GM21515 (cell line): ENCODE data around the gene TEX264.

Experiments used
- ATAC-seq: cut with Tn5 transposase; IDR thresholded peaks from one replicate; pipeline ENCODE4 v1.9.1; 2021; ENCODE audit not compliant: unreplicated experiment

Gene TEX264

GRCh38 chr3:51673802-51674654, 3.0 kb downstream of the TEX264 start:
- ATAC-seq: no peak

- ATAC-seq: no peak
Measured at GRCh38 chr3:51675201-51675611, 4.2 kb downstream of the TEX264 start.

DNA sequence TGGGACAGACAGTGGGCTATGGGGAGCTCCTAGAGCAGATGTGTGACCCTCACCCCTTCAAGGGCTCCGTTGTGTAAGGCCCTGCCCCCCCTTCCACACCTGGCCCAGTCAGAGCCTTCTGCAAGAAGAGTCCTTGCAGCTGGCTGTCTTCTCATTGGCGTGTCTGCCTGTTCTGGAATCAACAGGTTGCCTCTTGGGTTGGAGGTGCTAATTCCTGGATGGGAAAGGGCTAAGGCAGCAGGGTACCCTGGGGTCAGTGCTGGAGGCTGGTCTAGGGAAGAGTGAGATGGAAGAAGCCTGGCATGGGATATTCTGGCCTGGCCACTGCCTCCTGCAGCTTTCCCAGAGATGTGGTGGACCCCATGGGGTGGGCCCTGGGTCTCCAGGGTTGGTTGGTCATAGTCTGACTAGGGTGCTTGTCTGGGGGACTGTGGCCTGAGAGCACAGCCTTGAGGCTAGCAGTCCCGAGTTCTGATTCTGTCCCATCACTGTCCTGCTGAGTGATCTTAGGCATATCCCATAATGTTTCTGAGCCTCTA, 5.1 kb downstream of the TEX264 start:
- ATAC-seq: no peak

DNA sequence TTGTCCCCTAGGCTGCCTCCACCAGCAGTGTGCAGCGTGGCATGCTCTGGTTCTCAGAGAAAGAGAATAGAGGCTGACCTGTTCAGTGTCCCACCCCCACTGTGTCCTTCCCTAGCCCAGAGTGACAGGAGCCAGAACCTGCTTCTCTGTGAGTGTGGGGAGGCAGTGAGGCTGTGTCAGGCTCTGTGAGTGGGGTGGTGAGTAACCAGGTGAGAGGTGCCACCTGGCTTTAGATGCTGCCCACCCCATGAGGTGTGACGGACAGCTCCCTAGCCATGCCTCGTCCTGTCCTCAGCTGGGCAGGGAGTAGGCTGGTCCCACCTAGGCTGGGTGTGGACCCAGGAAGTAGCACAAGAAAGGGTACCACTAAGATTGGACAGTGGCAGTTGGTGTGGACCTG, 6.3 kb downstream of the TEX264 start:
- no peak for ATAC-seq

GRCh38 chr3:51678186-51678585, 7.1 kb downstream of the TEX264 start:
- ATAC-seq: no peak

DNA sequence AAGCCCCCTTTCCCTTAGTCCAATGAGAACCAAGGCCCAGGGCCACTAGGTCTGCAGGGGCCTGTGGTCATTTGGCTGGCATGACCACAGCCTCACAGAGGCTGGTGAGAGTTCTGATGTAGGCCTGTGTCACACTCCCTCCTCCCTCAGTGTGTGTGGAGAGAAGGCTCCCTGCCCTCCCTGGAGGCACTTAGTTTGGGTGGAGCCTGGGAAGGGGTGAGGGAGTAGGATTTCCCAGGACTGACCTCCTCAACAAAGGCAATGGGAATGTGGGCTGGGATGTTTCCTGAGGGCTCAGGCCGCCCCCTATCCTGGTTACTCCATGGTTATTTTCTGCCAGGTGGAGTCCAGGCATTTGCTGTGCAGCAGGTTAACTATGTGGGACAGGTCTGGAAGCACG, 7.6 kb downstream of the TEX264 start:
- no peak for ATAC-seq

DNA sequence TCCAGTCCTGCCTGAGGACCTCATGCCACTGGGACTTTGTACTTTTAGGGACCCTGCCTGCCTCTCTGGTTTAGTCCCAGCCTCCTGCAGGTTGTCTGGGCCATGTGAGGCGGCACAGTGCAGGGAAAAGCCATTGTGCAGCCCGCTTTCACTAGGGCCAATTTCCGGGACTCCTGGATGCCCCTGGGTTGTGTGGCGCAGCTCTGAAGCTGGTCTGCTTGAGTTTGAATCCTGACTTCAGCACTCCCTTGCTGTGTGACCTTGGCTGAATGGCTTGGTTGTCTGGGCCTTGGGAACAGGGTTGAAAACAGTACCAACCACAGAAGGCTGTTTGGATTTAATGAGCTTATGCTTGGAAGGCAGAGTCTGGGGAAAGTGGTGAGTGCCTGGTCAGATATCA, 8.3 kb downstream of the TEX264 start:
- ATAC-seq: no peak

DNA sequence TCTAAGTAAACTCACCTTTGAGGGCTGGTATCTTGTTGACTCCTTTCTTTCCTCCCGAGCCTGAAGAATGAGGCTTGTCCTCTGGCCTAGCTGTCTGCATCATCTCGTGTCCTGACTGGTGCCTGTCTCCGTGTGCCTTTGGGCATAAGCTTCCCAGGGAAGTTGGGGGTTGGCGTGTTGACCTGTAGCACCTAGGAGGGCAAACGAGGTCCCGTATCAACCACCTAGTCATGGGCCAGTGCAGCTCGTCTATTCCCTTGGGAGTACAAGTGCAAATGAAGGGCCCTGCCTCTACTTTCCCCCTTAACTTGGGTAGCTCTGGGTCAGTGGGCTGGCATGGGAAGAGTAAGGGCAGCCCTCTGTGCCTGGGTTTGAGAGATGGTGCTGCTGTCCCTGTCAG, 8.7 kb downstream of the TEX264 start:
- no peak for ATAC-seq

GRCh38 chr3:51680196-51680595, 9.1 kb downstream of the TEX264 start:
- no peak for ATAC-seq

- ATAC-seq: no peak
Measured at GRCh38 chr3:51680663-51681230, 9.7 kb downstream of the TEX264 start.

DNA sequence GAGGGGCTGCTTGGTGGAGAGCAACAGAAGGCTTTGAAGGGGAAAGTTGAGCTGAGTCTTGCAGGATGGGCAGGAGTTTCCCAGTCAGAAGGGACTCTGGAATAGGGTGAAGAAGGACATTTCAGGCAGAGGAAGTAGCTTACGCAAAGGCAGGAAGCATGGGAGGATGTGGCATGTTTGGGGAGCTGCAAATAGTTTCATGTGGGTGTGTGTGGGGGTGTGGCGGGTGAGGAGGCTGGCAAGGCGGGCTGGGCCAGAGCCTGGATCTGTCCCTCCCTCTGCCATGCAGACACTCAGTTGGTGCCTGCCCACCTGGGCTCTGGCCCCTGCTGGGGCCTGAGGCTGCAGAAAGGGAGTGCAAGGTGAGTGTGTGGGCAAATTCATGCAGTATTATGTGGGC, 10.4 kb downstream of the TEX264 start:
- no peak for ATAC-seq

DNA sequence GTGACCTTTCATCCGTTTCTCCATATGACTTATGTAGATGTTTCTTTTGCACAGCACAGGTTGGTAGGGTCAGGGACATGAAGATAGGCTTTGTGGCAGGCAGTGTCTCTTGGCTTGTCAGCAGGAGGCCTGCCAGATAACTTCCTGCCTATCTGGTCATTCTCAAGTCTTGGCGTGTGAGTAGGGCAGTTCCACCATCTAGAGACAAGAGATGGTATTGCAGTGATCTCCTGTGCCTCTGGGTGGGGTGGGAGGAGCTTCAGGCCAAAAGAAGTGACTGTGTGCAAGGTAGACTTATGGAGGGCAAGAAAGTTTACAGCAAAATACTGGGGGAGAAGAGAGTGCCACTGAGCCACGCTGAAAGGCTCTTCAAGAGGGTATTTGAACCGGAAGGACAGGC, 11.0 kb downstream of the TEX264 start:
- ATAC-seq: peak; percentile 80

GRCh38 chr3:51682526-51682925, 11.5 kb downstream of the TEX264 start:
- no peak for ATAC-seq

DNA sequence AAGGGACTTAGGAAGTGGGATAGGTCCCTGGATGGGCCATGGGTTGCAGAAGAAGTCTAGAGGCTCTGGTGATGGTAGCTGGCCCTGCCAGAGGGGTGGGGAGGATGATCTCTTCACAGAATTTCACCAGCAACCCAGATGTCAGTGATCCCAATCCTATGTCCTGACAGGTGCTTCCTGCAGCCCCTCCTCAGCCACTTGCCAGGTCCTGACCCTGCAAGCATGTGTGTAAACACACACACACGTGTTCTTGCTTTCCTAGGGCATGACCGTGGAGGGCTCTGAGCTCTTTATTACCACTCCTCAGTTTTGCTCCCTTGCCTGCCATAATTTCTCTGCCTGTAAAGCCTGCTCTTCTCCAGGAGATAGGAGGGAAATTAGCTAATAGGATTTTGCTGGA, 12.5 kb downstream of the TEX264 start:
- no peak for ATAC-seq

- no peak for ATAC-seq
Measured at GRCh38 chr3:51684971-51685751, 14.1 kb downstream of the TEX264 start.

DNA sequence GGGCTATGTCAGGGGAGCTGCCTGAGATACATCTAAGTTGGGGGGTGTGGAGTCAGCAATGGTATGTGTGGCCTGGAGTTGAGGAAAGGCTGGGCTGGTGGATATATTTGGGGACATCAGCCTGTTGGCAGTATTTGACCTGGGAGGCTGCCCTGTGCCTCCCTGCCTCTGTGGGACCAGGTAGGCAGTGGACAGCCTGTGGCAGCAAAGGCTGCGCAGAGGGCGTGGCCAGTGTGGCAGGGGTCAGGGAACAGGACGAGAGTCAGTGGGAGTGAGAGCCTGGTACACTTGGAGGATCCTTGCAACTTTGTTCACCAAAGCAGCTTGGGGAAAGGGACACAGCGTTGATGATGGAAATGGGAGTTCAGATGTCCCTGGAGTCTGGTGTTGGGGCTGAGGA, 15.0 kb downstream of the TEX264 start:
- ATAC-seq: no peak

- ATAC-seq: no peak
Measured at GRCh38 chr3:51686512-51687215, 15.6 kb downstream of the TEX264 start.

DNA sequence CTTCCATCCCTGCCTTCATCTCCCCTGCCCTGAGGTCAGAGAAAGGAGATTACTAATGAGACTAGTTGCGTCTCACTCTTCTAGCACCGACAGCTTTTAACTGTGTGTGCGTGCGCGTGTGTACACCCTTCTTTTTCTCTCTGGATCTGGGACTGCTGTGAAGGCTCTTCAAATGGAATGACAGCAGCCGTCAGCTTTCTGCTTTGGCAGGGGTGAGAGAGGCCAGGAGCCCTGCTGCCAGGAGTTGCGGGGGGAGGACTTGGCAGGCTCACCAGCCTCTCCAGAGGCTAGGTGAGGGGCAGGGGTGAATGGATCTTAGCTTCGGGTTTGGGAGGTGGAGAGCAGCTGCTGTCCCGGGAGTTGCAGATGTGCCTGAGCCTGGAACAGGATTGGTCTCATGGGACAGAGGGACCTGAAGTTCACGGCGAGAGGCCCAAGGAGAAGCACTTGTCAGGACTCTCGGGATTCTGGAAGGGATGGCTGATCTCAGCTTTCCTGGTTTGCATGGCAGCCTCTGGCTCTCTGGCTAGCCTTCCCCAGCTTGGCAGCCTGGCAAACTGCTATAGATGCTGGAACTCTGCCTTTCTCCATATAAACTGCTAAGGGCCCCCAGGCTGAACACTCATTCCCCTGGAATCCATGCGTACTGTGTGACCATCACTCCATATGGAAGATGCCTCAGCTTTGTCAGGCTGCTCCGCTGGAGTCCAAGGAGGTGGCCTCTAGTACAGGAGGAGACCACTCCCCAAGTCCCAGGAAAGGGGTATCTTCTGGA, 16.6 kb downstream of the TEX264 start:
- no peak for ATAC-seq

- ATAC-seq: no peak
Measured at GRCh38 chr3:51688206-51688600, 17.2 kb downstream of the TEX264 start.

- ATAC-seq: no peak
Measured at GRCh38 chr3:51691021-51691420, 20.0 kb downstream of the TEX264 start.
